GM12878 (cell line): ENCODE results near the gene CEACAM4. TPM values are rescaled to one million over a fixed set of nuclear protein-coding genes. Genes with fewer than 3 reads are reported as not detected.

Source experiments
- ATAC-seq: fragments of 200-7000 bp; cut with Tn5 transposase; 3 replicates; pipeline ENCODE4 v1.9.1; 2020; ENCODE audit warnings: mild to moderate bottlenecking, moderate library complexity
- BruUV-seq: library from RNA; stranded (reverse); fragments of 400-500 nt; replicated peaks from 2 replicates; lab custom pipeline; 2021; lab: Mats Ljungman, UMichigan
- CTCF ChIA-PET: fragments of 300-600 bp; sonication (Branson Sonifier 250); formaldehyde crosslinking; extraction: SDS; loops from one replicate; lab custom pipeline; 2021; ENCODE audit warnings: inconsistent platforms; lab: Yijun Ruan, JAX
- POLR2A ChIA-PET: fragments of 350-600 bp; formaldehyde crosslinking; extraction: SDS; loops from one replicate; lab custom pipeline; 2021; ENCODE audit warnings: inconsistent platforms; lab: Charles Lee
- RAD21 ChIA-PET: fragments of 300-600 bp; sonication (Branson Sonifier 250); formaldehyde crosslinking; loops from one replicate; lab custom pipeline; 2023; ENCODE audit warnings: antibody characterized with exemption; ENCODE audit not compliant: unreplicated experiment; lab: Charles Lee
- SMC1A ChIA-PET: fragments of 300-600 bp; sonication (Branson Sonifier 250); formaldehyde crosslinking; loops from one replicate; lab custom pipeline; 2023; ENCODE audit not compliant: unreplicated experiment, uncharacterized antibody; lab: Charles Lee
- DNase-seq: peaks from one replicate; pipeline ENCODE4 v3.0.0-alpha.2; 2011; ENCODE audit warnings: low read depth, low spot score
- FAIRE-seq: peaks from 3 replicates; lab custom pipeline; 2011; peaks lifted over from hg19 to GRCh38; lab: Jason Lieb, UNC
- H2AFZ ChIP-seq: 2 replicates; pipeline ENCODE4 v1.6.0; 2011; ENCODE audit warnings: low read depth, low read length, control low read depth; ENCODE audit not compliant: control insufficient read depth
- H3K27ac ChIP-seq: 2 replicates; pipeline ENCODE4 v1.5.1; 2011; ENCODE audit warnings: control low read depth; ENCODE audit not compliant: control insufficient read depth, insufficient read depth
- H3K27me3 ChIP-seq, 2 experiments: replicated peaks in 1 of 2; 2 replicates each; pipeline versions ENCODE4 v1.6.0 to v1.6.1; 2011; ENCODE audit warnings: low read length in 1 of 2; ENCODE audit not compliant: control insufficient read depth in 2 of 2, insufficient read depth in 2 of 2
- H3K36me3 ChIP-seq, 2 experiments: 2 replicates each; pipeline ENCODE4 v1.5.1; 2011; ENCODE audit warnings: low read length in 1 of 2; ENCODE audit not compliant: control insufficient read depth in 2 of 2, insufficient read depth in 2 of 2
- H3K4me1 ChIP-seq: 2 replicates; pipeline ENCODE4 v1.6.1; 2011; ENCODE audit warnings: mild to moderate bottlenecking, low read length, moderate library complexity, mixed read lengths; ENCODE audit not compliant: control insufficient read depth, insufficient read depth
- H3K4me2 ChIP-seq: 2 replicates; pipeline ENCODE4 v1.6.0; 2011; ENCODE audit warnings: control low read depth; ENCODE audit not compliant: control insufficient read depth, insufficient read depth
- H3K4me3 ChIP-seq: fragments of 200-600 bp; sonication (generic); 2 replicates; pipeline ENCODE4 v1.5.1; 2016
- H3K79me2 ChIP-seq: 2 replicates; pipeline ENCODE4 v1.6.0; 2011; ENCODE audit warnings: low read length; ENCODE audit not compliant: control insufficient read depth, insufficient read depth
- H3K9ac ChIP-seq: 2 replicates; pipeline ENCODE4 v1.8.0; 2011; ENCODE audit warnings: low read length, control low read depth, mixed read lengths; ENCODE audit not compliant: control insufficient read depth, insufficient read depth
- H3K9me3 ChIP-seq: replicated peaks from 3 replicates; pipeline ENCODE4 v1.5.1; 2011; ENCODE audit warnings: mild to moderate bottlenecking, low read length; ENCODE audit not compliant: control insufficient read depth, insufficient read depth
- H4K20me1 ChIP-seq: 2 replicates; pipeline ENCODE4 v1.6.0; 2011; ENCODE audit not compliant: control insufficient read depth, insufficient read depth
- BMI1 ChIP-seq: fragments of 450-650 bp; IDR thresholded peaks from 2 replicates; pipeline ENCODE4 v1.6.1; 2016; ENCODE audit warnings: mild to moderate bottlenecking, moderate library complexity, borderline replicate concordance
- CEBPB ChIP-seq, 2 experiments: fragments of 150-350 bp in 1 of 2; IDR thresholded peaks; 2 replicates each; pipeline ENCODE4 v1.6.1; 2012 to 2014; ENCODE audit warnings: low read depth in 2 of 2, low read length in 2 of 2, borderline replicate concordance in 1 of 2, inconsistent platforms in 1 of 2
- FOXM1 ChIP-seq: IDR thresholded peaks from 2 replicates; pipeline ENCODE4 v1.6.1; 2012; ENCODE audit warnings: low read depth, mild to moderate bottlenecking, inconsistent platforms, low read length, moderate library complexity
- HDAC2 ChIP-seq: fragments of 200-600 bp; sonication (generic); IDR thresholded peaks from 2 replicates; pipeline ENCODE4 v1.6.1; 2017
- MTA2 ChIP-seq: fragments of 450-650 bp; IDR thresholded peaks from 2 replicates; pipeline ENCODE4 v1.6.1; 2016; ENCODE audit warnings: low read depth, mild to moderate bottlenecking, moderate library complexity
- NFXL1 ChIP-seq: fragments of 450-650 bp; IDR thresholded peaks from 2 replicates; pipeline ENCODE4 v1.6.1; 2017; ENCODE audit warnings: antibody characterized with exemption, mild to moderate bottlenecking, borderline replicate concordance
- PAX5 ChIP-seq: IDR thresholded peaks from 2 replicates; pipeline ENCODE4 v1.6.1; 2011; ENCODE audit warnings: low read depth, low read length, borderline replicate concordance
- SMC3 ChIP-seq: IDR thresholded peaks from 2 replicates; pipeline ENCODE4 v1.6.1; 2011; ENCODE audit warnings: low read length, improper control_type of control experiment, borderline replicate concordance
- SPI1 ChIP-seq: IDR thresholded peaks from 2 replicates; pipeline ENCODE4 v1.6.1; 2011; ENCODE audit warnings: low read depth, mild to moderate bottlenecking, low read length, moderate library complexity, borderline replicate concordance; ENCODE audit not compliant: insufficient read depth
- TCF3 ChIP-seq: IDR thresholded peaks from 2 replicates; pipeline ENCODE4 v1.6.1; 2012; ENCODE audit warnings: low read depth, mild to moderate bottlenecking, low read length, borderline replicate concordance; ENCODE audit not compliant: insufficient read depth
- ZBED1 ChIP-seq: IDR thresholded peaks from 2 replicates; pipeline ENCODE4 v1.6.1; 2016; ENCODE audit warnings: borderline replicate concordance
- ZNF207 ChIP-seq: fragments of 450-650 bp; IDR thresholded peaks from 2 replicates; pipeline ENCODE4 v1.6.1; 2014; ENCODE audit warnings: antibody characterized with exemption, mild to moderate bottlenecking, borderline replicate concordance
- ZNF217 ChIP-seq: fragments of 450-650 bp; IDR thresholded peaks from 2 replicates; pipeline ENCODE4 v1.6.1; 2017; ENCODE audit warnings: antibody characterized with exemption, mild to moderate bottlenecking
- in situ Hi-C: fragments of 300-500 bp; cut with MboI; formaldehyde crosslinking; loops from 9 replicates; pipeline ENCODE4 v1.14.3; 2018; ENCODE audit warnings: mixed read lengths
- intact Hi-C: fragments of 100-400 bp; cut with micrococcal nuclease; formaldehyde crosslinking; loops from one replicate; pipeline ENCODE4 v1.14.2; 2022; ENCODE audit not compliant: unreplicated experiment
- polyA plus RNA-seq, 11 experiments: library from polyadenylated mRNA; depleted of rRNA in 4 of 11; unstranded in 6 of 11; stranded (reverse) in 5 of 11; fragments of >200 nt; fragmentation: Nextera tagmentation in 4 of 11; fragmentation: Illumina TruSeq in 1 of 11; extraction: Ambion mirVana in 4 of 11; extraction: Trizol in 1 of 11; gene quantifications; 1 replicate in 1 of 11; 2 replicates in 10 of 11; pipeline versions ENCODE4 v1.2.1 to v1.2.3, GENCODE V29; 2011 to 2016; ENCODE audit warnings: inconsistent platforms in 2 of 11, missing spikeins in 2 of 11, low read depth in 1 of 11
- total RNA-seq, 4 experiments: library from RNA; depleted of rRNA in 3 of 4; stranded (reverse); fragments of >200 nt in 3 of 4; fragmentation: Illumina TruSeq in 1 of 4; extraction: Trizol in 1 of 4; gene quantifications; 2 replicates each; pipeline versions ENCODE4 v1.2.1 to v1.2.3, GENCODE V29; 2013 to 2021
- TF ChIP-seq, protein P1 (sequence below), 3 experiments: IDR thresholded peaks in 2 of 3; conservative IDR thresholded peaks in 1 of 3; 2 replicates each; pipeline ENCODE4 v1.5.1; 2011; ENCODE audit warnings: low read depth in 3 of 3, low read length in 3 of 3, mild to moderate bottlenecking in 3 of 3, control low read depth in 2 of 3, moderate library complexity in 2 of 3, inconsistent platforms in 1 of 3, mixed read lengths in 1 of 3; ENCODE audit not compliant: control insufficient read depth in 2 of 3, insufficient read depth in 1 of 3; ENCODE audit errors: extremely low read depth in 1 of 3
- TF ChIP-seq, protein P2 (sequence below): fragments of 450-650 bp; conservative IDR thresholded peaks from 2 replicates; pipeline ENCODE4 v1.6.1; 2017; ENCODE audit warnings: mild to moderate bottlenecking, moderate library complexity

Gene CEACAM4
- total and polyA plus RNA-seq, 10 of the 15 experiments (the other 5 are each of a cell fraction or from before 2014, with no cell fraction given) = not detected

DNA sequence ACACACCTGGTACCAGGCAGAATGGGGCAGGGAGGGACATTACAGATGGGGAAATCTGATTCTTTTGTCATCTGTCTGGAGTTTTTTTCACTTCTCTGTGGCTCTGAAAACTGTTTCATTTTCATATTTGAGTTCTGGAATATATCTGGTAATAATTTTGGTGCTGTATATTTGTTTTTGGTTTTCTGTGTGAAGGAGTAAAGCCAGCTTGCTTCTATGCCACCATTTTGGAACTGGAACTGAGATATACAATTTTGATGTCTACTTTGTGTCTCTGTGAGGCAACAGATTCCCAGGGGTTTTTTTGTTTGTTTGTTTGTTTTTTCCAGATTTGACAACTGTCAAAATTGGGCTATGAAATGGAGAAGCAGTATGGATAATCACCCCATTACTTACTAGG is 16.1 kb downstream of the CEACAM4 start:
- Histone ChIP-seq H3K4me3 (no peak overlapping the region), H3K36me3 (no peaks in the 10 kb centered on the region), H3K9me3 (no peaks in the 10 kb centered on the region), H4K20me1 (no peaks in the 10 kb centered on the region), H3K27me3 (no peaks in the 10 kb centered on the region; a peak in 2 of 4 replicates), H3K27ac (no peak overlapping the region), H3K4me2 (no peak overlapping the region), H3K79me2 (no peaks in the 10 kb centered on the region), H2AFZ (no peak overlapping the region), H3K4me1 (no peaks in the 10 kb centered on the region; the same call in 1 of the 2 replicates)
- ATAC-seq = no peak
- ChIA-PET RAD21 (no interaction called here), SMC1A (interaction anchor here (0.7 kb wide), 1 partner anchor 43 kb away, joined by 3 read pairs; no protein-coding TSS in a partner anchor), POLR2A (no interaction called here), CTCF (no interaction called here)
- no peak for DNase-seq
- FAIRE-seq = no peak
- intact Hi-C loops (no loop called here), in situ Hi-C loops (no loop called here)
- TF ChIP-seq CEBPB (IDR thresholded peaks at IDR 0.05; ENCODE audit: borderline replicate concordance in 1 of 2, low read depth in 2 of 2, low read length in 2 of 2) = no peak
- TF ChIP-seq, protein P1, sequence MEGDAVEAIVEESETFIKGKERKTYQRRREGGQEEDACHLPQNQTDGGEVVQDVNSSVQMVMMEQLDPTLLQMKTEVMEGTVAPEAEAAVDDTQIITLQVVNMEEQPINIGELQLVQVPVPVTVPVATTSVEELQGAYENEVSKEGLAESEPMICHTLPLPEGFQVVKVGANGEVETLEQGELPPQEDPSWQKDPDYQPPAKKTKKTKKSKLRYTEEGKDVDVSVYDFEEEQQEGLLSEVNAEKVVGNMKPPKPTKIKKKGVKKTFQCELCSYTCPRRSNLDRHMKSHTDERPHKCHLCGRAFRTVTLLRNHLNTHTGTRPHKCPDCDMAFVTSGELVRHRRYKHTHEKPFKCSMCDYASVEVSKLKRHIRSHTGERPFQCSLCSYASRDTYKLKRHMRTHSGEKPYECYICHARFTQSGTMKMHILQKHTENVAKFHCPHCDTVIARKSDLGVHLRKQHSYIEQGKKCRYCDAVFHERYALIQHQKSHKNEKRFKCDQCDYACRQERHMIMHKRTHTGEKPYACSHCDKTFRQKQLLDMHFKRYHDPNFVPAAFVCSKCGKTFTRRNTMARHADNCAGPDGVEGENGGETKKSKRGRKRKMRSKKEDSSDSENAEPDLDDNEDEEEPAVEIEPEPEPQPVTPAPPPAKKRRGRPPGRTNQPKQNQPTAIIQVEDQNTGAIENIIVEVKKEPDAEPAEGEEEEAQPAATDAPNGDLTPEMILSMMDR (IDR thresholded peaks at IDR 0.05 in 2 of 3, conservative IDR thresholded peaks at IDR 0.05 in 1 of 3; ENCODE audit: control insufficient read depth in 2 of 3, extremely low read depth in 1 of 3, insufficient read depth in 1 of 3, low read depth in 3 of 3, low read length in 3 of 3) = no peak
- no peak for TF ChIP-seq FOXM1
- TF ChIP-seq, protein P2, sequence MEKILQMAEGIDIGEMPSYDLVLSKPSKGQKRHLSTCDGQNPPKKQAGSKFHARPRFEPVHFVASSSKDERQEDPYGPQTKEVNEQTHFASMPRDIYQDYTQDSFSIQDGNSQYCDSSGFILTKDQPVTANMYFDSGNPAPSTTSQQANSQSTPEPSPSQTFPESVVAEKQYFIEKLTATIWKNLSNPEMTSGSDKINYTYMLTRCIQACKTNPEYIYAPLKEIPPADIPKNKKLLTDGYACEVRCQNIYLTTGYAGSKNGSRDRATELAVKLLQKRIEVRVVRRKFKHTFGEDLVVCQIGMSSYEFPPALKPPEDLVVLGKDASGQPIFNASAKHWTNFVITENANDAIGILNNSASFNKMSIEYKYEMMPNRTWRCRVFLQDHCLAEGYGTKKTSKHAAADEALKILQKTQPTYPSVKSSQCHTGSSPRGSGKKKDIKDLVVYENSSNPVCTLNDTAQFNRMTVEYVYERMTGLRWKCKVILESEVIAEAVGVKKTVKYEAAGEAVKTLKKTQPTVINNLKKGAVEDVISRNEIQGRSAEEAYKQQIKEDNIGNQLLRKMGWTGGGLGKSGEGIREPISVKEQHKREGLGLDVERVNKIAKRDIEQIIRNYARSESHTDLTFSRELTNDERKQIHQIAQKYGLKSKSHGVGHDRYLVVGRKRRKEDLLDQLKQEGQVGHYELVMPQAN = no peak
- TF ChIP-seq BMI1 = no peak
- no peak for TF ChIP-seq ZNF217
- TF ChIP-seq SMC3 = no peak
- no peak for TF ChIP-seq SPI1
- no peak for TF ChIP-seq HDAC2
- no peak for TF ChIP-seq PAX5
- no peak for TF ChIP-seq NFXL1
- no peak for TF ChIP-seq ZBED1
- TF ChIP-seq ZNF207 = no peak
- TF ChIP-seq MTA2 = no peak
- no peak for TF ChIP-seq TCF3
- TF ChIP-seq, all 136 proteins: peak for 0
- H3K9ac ChIP-seq = no peak overlapping the region
- no TSS peak for BruUV-seq
